ENCODE results near the gene NYNRIN.

NYNRIN gene

DNA sequence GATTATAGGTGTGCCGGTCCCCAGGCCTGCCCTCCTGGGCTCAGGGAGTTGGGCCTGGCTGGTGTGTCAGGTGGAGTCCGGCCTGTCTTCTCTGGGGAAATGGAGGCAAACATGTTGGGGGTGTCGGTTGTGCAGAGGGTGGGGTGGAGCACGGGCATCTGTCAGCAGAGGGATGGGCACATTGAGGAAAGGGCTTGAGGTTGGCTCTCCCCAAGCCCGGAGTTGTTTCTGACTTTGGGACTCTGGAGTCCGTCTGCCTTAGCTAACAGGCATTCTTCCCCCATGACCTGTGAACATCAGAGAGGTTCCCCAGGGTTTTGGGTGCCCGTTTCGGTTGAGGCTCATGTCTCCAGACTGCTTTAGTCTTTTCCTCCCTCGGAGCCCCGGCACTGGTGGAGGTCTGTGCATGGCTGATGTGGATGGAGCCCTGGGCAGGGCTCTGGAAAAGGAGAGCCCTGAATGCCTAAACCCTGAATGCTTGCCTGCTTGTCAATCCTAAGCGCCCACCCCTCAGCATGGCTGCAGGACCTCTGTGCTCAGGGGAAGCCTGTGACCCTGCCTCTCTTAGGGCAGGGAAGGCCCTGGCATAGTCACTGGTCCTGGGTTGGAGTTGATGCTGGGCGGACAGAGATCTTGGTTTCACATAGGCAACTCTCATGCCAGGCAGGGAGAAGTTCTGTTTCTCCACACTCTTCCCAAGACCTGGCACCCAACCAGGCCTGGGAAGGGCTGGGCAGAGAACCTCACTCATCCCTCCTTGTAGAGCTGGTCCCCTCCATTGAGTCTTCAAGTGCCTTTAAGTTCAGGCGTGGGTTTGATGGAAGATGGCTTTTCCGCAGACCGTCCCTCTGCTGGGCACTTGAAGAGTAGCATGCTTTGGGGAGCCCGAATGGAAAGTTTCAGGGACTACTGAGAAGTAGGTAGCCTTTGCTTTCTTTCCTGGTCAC is 12.9 kb downstream of the NYNRIN start:
- 0 out of 2 replicates have a peak, but pooled peaks cover 6% of the 10 kb centered on the region for H3K27me3 ChIP-seq (ENCODE audit: insufficient read depth, low read length)
- no peaks in the 10 kb centered on the region for H3K9me3 ChIP-seq (ENCODE audit: low read length)
- no peaks in the 10 kb centered on the region for H3K36me3 ChIP-seq (ENCODE audit: insufficient read depth, low read length)
- H3K79me2 ChIP-seq (ENCODE audit: insufficient read depth, low read length): no peaks in the 10 kb centered on the region
- H3K9me2 ChIP-seq (ENCODE audit: low read depth, low read length): no peaks in the 10 kb centered on the region
- no peak overlapping the region for H3K4me3 ChIP-seq (ENCODE audit: low read depth, low read length, poor library complexity, severe bottlenecking)
- no peak overlapping the region for H3K27ac ChIP-seq (ENCODE audit: low read depth, low read length, poor library complexity, severe bottlenecking)
- no peak overlapping the region for H3K4me2 ChIP-seq (ENCODE audit: low read length)
- no peak overlapping the region for H2AFZ ChIP-seq (ENCODE audit: low read length)
- no peaks in the 10 kb centered on the region for H3F3A ChIP-seq (ENCODE audit: insufficient read depth, low read length)
- H3K9ac ChIP-seq (ENCODE audit: low read length): no peak overlapping the region
- peaks cover 27% of the 10 kb centered on the region for H3K4me1 ChIP-seq (ENCODE audit: insufficient read depth, low read length, severe bottlenecking)
- H4K20me1 ChIP-seq (ENCODE audit: insufficient read depth, low read length): no peaks in the 10 kb centered on the region
- TF ChIP-seq EZH2 (IDR thresholded peaks at IDR 0.05; ENCODE audit: borderline replicate concordance, low read length): no peak
- TF ChIP-seq, protein P1, sequence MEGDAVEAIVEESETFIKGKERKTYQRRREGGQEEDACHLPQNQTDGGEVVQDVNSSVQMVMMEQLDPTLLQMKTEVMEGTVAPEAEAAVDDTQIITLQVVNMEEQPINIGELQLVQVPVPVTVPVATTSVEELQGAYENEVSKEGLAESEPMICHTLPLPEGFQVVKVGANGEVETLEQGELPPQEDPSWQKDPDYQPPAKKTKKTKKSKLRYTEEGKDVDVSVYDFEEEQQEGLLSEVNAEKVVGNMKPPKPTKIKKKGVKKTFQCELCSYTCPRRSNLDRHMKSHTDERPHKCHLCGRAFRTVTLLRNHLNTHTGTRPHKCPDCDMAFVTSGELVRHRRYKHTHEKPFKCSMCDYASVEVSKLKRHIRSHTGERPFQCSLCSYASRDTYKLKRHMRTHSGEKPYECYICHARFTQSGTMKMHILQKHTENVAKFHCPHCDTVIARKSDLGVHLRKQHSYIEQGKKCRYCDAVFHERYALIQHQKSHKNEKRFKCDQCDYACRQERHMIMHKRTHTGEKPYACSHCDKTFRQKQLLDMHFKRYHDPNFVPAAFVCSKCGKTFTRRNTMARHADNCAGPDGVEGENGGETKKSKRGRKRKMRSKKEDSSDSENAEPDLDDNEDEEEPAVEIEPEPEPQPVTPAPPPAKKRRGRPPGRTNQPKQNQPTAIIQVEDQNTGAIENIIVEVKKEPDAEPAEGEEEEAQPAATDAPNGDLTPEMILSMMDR (IDR thresholded peaks at IDR 0.05; ENCODE audit: low read length): peak; percentile 74

DNA sequence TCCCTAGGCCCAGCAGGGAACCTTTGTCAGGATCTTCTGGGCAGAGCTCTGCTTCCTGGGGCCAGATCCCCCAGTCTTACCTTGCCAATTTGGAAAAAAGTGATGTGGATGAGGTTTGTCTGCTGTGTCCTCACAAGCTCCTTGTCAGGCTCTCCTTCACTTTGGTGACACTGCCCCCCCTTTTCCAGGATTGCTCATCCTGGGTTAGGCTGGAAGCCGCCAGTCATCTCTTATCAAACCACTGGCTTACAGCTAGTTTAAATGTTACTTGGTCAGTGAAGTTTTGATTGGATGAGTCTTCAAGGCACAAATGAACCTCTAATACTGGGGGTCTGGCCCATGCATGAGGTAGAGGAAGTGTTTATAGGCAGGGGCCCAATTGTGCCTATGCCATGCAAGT is 15.3 kb downstream of the NYNRIN start:
- H3K27ac ChIP-seq (ENCODE audit: low read depth, low read length, poor library complexity, severe bottlenecking): no peak overlapping the region
- H3F3A ChIP-seq (ENCODE audit: insufficient read depth, low read length): no peaks in the 10 kb centered on the region
- peaks cover 12% of the 10 kb centered on the region for H3K4me1 ChIP-seq (ENCODE audit: insufficient read depth, low read length, severe bottlenecking)
- H3K9me3 ChIP-seq (ENCODE audit: low read length): no peaks in the 10 kb centered on the region
- no peak for TF ChIP-seq EZH2 (IDR thresholded peaks at IDR 0.05; ENCODE audit: borderline replicate concordance, low read length)
- TF ChIP-seq, protein P1 (IDR thresholded peaks at IDR 0.05; ENCODE audit: low read length): no peak
- no peaks in the 10 kb centered on the region for H3K9me2 ChIP-seq (ENCODE audit: low read depth, low read length)
- H2AFZ ChIP-seq (ENCODE audit: low read length): no peak overlapping the region
- H3K36me3 ChIP-seq (ENCODE audit: insufficient read depth, low read length): no peaks in the 10 kb centered on the region
- H4K20me1 ChIP-seq (ENCODE audit: insufficient read depth, low read length): no peaks in the 10 kb centered on the region
- H3K4me2 ChIP-seq (ENCODE audit: low read length): no peak overlapping the region
- no peaks in the 10 kb centered on the region for H3K79me2 ChIP-seq (ENCODE audit: insufficient read depth, low read length)
- H3K4me3 ChIP-seq (ENCODE audit: low read depth, low read length, poor library complexity, severe bottlenecking): no peak overlapping the region
- H3K27me3 ChIP-seq (ENCODE audit: insufficient read depth, low read length): 0 out of 2 replicates have a peak, but pooled peaks cover 6% of the 10 kb centered on the region
- H3K9ac ChIP-seq (ENCODE audit: low read length): no peak overlapping the region

DNA sequence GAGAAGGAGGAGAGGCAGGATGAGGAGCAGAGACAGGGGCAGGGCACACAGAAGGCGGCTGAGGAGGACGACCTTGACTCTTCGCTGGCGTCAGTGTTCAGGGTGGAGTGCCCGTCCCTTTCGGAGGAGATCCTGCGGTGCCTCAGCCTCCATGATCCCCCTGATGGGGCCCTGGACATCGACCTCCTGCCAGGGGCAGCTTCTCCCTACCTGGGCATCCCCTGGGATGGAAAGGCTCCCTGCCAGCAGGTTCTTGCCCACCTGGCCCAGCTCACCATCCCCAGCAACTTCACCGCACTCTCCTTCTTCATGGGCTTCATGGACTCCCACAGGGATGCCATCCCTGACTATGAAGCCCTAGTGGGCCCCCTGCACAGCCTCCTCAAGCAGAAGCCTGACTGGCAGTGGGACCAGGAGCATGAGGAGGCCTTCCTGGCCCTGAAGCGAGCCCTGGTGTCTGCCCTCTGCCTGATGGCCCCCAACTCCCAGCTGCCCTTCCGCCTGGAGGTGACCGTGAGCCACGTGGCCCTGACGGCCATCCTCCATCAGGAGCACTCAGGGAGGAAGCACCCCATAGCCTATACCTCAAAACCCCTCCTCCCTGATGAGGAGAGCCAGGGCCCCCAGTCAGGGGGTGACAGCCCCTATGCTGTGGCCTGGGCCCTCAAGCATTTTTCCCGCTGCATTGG is 16.1 kb downstream of the NYNRIN start:
- H3K27ac ChIP-seq (ENCODE audit: low read depth, low read length, poor library complexity, severe bottlenecking): no peak overlapping the region
- H3K36me3 ChIP-seq (ENCODE audit: insufficient read depth, low read length): no peaks in the 10 kb centered on the region
- no peaks in the 10 kb centered on the region for H3K9me3 ChIP-seq (ENCODE audit: low read length)
- no peak overlapping the region for H3K4me2 ChIP-seq (ENCODE audit: low read length)
- H2AFZ ChIP-seq (ENCODE audit: low read length): no peak overlapping the region
- no peaks in the 10 kb centered on the region for H3F3A ChIP-seq (ENCODE audit: insufficient read depth, low read length)
- peaks cover 4% of the 10 kb centered on the region for H3K4me1 ChIP-seq (ENCODE audit: insufficient read depth, low read length, severe bottlenecking)
- no peaks in the 10 kb centered on the region for H3K79me2 ChIP-seq (ENCODE audit: insufficient read depth, low read length)
- H3K27me3 ChIP-seq (ENCODE audit: insufficient read depth, low read length): 0 out of 2 replicates have a peak, but pooled peaks cover 6% of the 10 kb centered on the region
- no peak overlapping the region for H3K4me3 ChIP-seq (ENCODE audit: low read depth, low read length, poor library complexity, severe bottlenecking)
- no peak overlapping the region for H3K9ac ChIP-seq (ENCODE audit: low read length)
- H3K9me2 ChIP-seq (ENCODE audit: low read depth, low read length): no peaks in the 10 kb centered on the region
- no peak for TF ChIP-seq EZH2 (IDR thresholded peaks at IDR 0.05; ENCODE audit: borderline replicate concordance, low read length)
- TF ChIP-seq, protein P1 (IDR thresholded peaks at IDR 0.05; ENCODE audit: low read length): no peak
- H4K20me1 ChIP-seq (ENCODE audit: insufficient read depth, low read length): no peaks in the 10 kb centered on the region
